ENCODE data around the gene RAD21L1.
"Not testable (repeated sequence)": the region's sequence is repeated elsewhere in the genome, so short reads cannot be mapped to it uniquely, and the experiment has no call there.

DNA sequence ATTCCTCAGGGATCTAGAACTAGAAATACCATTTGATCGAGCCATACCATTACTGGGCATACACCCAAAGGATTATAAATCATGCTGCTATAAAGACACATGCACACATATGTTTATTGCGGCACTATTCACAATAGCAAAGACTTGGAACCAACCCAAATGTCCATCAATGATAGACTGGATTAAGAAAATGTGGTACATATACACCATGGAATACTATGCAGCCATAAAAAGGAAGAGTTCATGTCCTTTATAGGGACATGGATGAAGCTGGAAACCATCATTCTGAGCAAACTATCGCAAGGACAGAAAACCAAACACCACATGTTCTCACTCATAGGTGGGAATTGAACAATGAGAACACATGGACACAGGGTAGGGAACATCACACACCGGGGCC, 3.1 kb upstream of the RAD21L1 start:
- TF ChIP-seq, protein P1, sequence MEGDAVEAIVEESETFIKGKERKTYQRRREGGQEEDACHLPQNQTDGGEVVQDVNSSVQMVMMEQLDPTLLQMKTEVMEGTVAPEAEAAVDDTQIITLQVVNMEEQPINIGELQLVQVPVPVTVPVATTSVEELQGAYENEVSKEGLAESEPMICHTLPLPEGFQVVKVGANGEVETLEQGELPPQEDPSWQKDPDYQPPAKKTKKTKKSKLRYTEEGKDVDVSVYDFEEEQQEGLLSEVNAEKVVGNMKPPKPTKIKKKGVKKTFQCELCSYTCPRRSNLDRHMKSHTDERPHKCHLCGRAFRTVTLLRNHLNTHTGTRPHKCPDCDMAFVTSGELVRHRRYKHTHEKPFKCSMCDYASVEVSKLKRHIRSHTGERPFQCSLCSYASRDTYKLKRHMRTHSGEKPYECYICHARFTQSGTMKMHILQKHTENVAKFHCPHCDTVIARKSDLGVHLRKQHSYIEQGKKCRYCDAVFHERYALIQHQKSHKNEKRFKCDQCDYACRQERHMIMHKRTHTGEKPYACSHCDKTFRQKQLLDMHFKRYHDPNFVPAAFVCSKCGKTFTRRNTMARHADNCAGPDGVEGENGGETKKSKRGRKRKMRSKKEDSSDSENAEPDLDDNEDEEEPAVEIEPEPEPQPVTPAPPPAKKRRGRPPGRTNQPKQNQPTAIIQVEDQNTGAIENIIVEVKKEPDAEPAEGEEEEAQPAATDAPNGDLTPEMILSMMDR (IDR thresholded peaks at IDR 0.05): not testable (repeated sequence)
- not testable (repeated sequence) for TF ChIP-seq POLR2A (IDR thresholded peaks at IDR 0.05); POLR2AphosphoS5 (IDR thresholded peaks at IDR 0.05; ENCODE audit: insufficient read depth in 1 of 2, low read depth in 1 of 2)
